Measurements from ENCODE around the gene DNAH1. TPM values are rescaled to one million over a fixed set of nuclear protein-coding genes. Genes with fewer than 3 reads are reported as not detected.

DNAH1 gene
- total RNA-seq, 4 donors from 2014 or later: 9.5 to 30.3 (median 14.6) TPM

GRCh38 chr3:52355526-52355925 lies 39.4 kb downstream of the DNAH1 start:
- TF ChIP-seq CTCF (IDR thresholded peaks at IDR 0.05; ENCODE audit: low read depth): no peak

- TF ChIP-seq CTCF (IDR thresholded peaks at IDR 0.05; ENCODE audit: low read depth): no peak
Observed at GRCh38 chr3:52356126-52356525, 40.0 kb downstream of the DNAH1 start.

GRCh38 chr3:52357151-52358080 lies 41.3 kb downstream of the DNAH1 start:
- no peak for TF ChIP-seq CTCF (IDR thresholded peaks at IDR 0.05; ENCODE audit: low read depth)

- no peak for TF ChIP-seq CTCF (IDR thresholded peaks at IDR 0.05; ENCODE audit: low read depth)
Observed at GRCh38 chr3:52358362-52358940, 42.3 kb downstream of the DNAH1 start.

GRCh38 chr3:52359116-52359855 lies 43.2 kb downstream of the DNAH1 start:
- TF ChIP-seq CTCF (IDR thresholded peaks at IDR 0.05; ENCODE audit: low read depth): no peak

- TF ChIP-seq CTCF (IDR thresholded peaks at IDR 0.05; ENCODE audit: low read depth): no peak
Observed at GRCh38 chr3:52361011-52361410, 44.9 kb downstream of the DNAH1 start.

- TF ChIP-seq CTCF (IDR thresholded peaks at IDR 0.05; ENCODE audit: low read depth): no peak
Observed at GRCh38 chr3:52361454-52361853, 45.3 kb downstream of the DNAH1 start.
